Erythroblast (primary cell): Measurements from ENCODE around the gene FAM174C.
A peak's percentile ranks its signal among the peaks of the same experiment; 100 is the strongest.

Experiments used
- DNase-seq, 2 experiments: peaks; one replicate each; lab custom pipeline; 2025; lab: John Stamatoyannopoulos, UW
- GATA1 ChIP-seq: IDR thresholded peaks from 2 replicates; pipeline ENCODE4 v1.6.1; 2011; ENCODE audit warnings: low read depth, mild to moderate bottlenecking, control low read depth, low read length, moderate library complexity
- POLR2A ChIP-seq: IDR thresholded peaks from 2 replicates; pipeline ENCODE4 v1.6.1; 2011; ENCODE audit warnings: mild to moderate bottlenecking, low read length

The FAM174C gene

DNA sequence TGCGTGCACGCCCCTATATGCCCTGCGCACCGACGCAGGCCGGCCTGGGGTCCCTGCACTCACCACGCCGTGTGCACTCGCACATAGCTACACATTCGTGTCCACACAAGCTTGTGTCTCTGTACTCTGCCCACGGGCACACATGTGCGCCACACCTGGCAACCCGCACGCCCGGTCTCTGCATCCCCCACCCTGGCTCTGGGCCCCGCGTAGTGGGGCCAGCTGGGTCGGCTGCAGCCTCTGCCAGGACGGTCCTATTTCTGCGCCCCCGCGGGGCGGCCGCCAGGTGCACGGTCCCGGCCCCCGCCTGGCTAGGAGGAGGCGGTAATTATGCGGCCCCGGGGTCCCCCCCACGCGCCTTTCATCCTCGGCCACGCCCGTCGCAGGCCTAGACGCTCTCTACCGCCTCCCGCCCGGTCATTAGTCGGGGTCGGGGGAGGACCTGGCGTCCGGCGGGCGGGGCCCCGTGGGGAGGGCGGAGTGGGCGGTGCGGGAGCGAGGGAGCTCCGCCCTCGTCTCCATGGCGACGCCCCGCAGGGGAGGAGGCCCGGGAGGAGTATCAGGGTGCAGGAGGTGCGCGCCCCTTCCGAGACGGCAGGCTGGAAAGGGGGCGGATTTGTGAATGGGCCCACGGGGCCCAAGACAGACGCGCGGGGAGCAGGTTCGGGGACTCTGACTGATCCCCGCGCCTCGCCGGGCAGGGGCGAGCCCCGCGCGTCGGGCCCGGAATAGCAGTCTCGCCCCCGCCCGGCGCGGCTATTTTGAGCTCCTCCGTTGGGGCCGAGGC is 9.0 kb upstream of the FAM174C start:
- DNase-seq = peak; percentile 95 to 97
- TF ChIP-seq POLR2A (no peak), GATA1 (no peak)

- peak; percentile 80 to 89 for DNase-seq
- TF ChIP-seq POLR2A (no peak), GATA1 (no peak)
Observed at GRCh38 chr19:1266916-1267476, 8.3 kb upstream of the FAM174C start.

DNA sequence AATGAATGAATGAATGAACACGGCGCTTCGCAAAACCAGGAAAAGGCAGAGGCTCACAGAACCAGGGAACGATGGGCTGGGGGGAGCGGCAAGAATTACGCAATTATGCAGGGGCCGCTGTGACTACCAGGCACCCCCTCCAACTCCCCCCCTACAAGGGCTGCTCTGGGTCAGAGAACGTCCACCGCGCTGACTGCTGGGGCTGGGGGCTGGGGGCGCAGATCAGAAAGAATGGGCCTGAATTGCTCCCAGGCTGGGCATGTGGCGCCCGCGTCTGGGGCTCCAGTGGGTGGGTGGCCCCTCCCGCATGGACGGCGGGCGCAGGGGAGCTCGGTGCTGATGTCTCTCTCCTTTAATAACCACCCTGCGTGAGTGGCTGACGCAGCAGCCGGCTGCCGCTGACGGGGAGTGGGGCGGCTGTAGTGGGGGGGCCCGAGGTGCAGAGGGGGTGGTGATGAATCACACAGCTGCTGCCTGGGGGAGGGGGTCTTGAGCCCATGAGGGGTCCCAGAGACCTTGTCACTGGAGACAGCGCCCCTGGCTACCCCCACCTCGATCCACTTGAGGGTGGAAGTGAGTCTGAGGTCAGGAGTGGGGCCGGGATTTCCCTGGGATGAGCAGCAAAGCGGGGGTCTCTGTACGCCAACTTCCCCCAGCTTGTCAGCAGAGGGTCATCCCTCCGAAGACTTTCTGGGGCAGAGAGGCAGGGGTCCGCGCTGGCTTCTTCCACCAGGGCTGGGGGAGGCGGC is 7.7 kb upstream of the FAM174C start:
- no peak for TF ChIP-seq POLR2A
- no peak for TF ChIP-seq GATA1
- no peak for DNase-seq

DNA sequence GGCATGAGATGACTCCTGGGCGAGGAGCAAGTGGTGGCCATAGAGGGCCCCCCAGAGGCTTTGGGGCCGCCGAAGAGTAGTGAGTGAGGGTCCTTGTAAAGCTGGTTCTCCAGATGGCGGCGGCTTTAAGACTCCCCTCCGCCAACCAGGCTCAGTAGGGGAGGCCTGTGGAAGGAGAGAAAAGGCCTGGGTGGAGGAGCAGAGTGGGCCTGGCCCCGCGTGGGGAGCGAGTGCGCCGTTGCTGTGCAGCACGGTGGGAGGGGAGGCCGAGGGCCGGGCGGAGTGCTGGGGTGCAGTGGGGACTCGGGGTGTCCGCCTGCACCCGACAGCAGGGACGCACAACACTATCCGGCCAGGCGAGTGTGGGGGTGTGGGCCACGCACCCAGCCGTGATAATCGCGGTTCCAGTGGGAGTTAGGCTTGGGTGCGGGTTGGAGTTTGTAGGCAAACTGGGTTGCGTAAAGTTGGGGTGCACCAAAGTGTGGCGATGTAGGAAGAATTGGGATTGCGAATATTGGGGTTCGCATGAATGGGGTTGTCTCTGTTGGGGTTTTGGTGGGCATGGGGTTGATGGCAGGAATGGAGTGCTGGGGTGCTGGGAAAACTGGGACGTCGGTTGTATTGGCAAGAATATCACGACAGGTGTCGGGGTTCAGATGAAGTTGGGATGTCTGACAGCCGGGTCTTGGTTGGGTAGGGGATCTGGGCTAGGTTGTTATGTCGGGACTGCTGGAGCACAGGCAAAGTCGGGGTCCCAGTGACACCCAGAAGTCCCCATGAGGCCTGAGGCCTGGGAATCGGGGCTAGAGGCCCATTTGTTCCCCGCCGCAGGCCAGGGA is 6.9 kb upstream of the FAM174C start:
- no peak for TF ChIP-seq POLR2A
- no peak for TF ChIP-seq GATA1
- DNase-seq = no peak

- TF ChIP-seq GATA1 = no peak
- TF ChIP-seq POLR2A = peak; percentile 98
- peak; percentile 100 for DNase-seq
Observed at GRCh38 chr19:1269065-1269477, 6.3 kb upstream of the FAM174C start, which contains the start of gene CIRBP. CIRBP (plus strand) TSS chr19:1269332; CDS start chr19:1270934, 1,602 bp downstream.

DNA sequence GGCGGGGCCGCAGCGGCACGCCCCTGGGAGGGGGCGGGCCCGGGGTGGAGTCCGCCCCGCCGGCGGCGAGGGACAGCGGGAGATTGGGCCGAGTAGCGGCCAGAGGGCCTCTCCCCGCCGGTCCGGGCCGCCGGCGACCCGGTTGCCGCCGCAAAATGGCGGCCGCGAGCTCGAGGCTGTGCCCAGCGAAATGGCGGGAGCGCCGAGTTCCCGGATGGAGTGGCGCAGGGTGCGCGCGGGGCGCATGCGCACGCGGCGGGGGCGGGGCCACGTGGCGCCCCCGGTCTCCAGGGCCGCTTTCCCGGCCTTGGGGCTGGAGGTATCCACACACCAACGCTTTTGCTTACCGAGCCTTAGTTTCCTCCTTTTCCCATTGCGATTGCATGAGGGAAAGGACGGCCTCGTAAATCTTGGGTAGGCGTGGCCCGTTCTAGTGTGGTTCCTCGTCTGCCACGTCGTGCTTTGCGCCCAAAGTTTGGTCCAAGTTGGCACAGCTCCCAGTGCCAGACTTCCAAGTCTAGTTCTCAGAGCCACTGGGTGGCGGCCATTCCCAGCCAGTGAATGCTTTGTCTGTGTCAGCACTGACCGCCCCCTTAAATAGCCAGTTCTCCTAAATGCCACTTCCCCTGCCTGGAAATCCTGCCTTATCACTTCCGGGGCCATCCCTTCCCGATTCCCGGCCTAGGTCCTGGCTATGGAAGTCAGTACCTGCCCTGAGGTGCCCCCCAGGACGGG is 5.7 kb upstream of the FAM174C start:
- TF ChIP-seq GATA1 (no peak), POLR2A (peak; percentile 91)
- peak; percentile 91 to 95 for DNase-seq

DNA sequence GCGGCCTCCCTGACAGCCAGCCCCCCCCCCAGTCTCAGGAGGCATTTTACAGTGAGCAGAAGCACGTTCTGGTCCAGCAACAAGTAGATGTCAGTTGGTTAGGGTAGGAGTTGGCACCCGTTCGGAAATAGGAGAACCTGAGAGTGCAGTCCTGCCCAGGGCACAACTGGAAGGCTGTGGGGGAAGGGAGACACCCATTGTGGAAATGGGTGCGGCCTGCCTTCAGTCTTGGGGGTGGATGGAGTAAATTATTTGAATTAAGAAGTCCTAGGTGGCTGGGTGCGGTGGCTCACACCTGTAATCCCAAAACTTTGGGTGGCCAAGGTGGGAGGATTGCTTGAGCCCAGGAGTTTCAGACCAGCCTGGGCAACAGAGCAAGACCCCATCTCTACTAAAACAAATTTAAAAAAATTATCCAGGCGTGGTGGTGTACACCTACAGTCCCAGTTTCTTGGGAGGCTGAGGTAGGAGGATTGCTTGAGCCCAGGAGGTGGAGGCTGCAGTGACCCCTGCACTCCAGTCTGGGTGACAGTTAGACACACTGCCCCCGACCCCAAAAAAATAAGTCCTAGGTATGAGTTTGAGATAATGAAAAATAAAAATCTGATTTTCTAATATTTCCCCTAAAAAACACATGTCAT is 5.0 kb upstream of the FAM174C start:
- DNase-seq = peak; percentile 66 to 68
- TF ChIP-seq GATA1 (no peak), POLR2A (no peak)

- TF ChIP-seq GATA1 (no peak), POLR2A (no peak)
- no peak for DNase-seq
Observed at GRCh38 chr19:1270854-1271527, 4.3 kb upstream of the FAM174C start.

GRCh38 chr19:1271528-1272422 is 3.6 kb upstream of the FAM174C start:
- no peak for DNase-seq
- TF ChIP-seq POLR2A (no peak), GATA1 (no peak)

DNA sequence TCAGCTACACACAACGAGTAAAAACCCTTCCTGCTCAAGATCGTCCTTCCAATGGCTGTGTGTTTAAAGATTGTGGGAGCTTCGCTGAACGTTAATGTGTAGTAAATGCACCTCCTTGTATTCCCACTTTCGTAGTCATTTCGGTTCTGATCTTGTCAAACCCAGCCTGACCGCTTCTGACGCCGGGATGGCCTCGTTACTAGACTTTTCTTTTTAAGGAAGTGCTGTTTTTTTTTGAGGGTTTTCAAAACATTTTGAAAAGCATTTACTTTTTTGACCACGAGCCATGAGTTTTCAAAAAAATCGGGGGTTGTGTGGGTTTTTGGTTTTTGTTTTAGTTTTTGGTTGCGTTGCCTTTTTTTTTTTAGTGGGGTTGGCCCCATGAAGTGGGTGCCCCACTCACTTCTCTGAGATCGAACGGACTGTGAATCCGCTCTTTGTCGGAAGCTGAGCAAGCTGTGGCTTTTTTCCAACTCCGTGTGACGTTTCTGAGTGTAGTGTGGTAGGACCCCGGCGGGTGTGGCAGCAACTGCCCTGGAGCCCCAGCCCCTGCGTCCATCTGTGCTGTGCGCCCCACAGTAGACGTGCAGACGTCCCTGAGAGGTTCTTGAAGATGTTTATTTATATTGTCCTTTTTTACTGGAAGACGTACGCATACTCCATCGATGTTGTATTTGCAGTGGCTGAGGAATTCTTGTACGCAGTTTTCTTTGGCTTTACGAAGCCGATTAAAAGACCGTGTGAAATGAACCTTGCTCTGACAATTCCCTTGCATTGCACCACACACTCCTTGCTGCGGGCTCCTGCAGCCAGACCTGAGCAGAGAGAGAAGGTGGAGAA is 2.7 kb upstream of the FAM174C start:
- no peak for DNase-seq
- TF ChIP-seq POLR2A (no peak), GATA1 (no peak)
